GM19455 (cell line): ENCODE data around the gene ARHGAP10.

Source experiments
- ATAC-seq: cut with Tn5 transposase; IDR thresholded peaks from one replicate; pipeline ENCODE4 v1.9.1; 2021; ENCODE audit not compliant: unreplicated experiment

ARHGAP10 gene

GRCh38 chr4:148060264-148061140 is 328.6 kb downstream of the ARHGAP10 start:
- no peak for ATAC-seq

GRCh38 chr4:148061141-148061481 is 329.2 kb downstream of the ARHGAP10 start:
- ATAC-seq: no peak

- ATAC-seq: no peak
These were observed 329.9 kb downstream of the ARHGAP10 start for GRCh38 chr4:148061795-148062194.

GRCh38 chr4:148062301-148062950 is 330.5 kb downstream of the ARHGAP10 start:
- no peak for ATAC-seq

- no peak for ATAC-seq
These were observed 332.6 kb downstream of the ARHGAP10 start for GRCh38 chr4:148064451-148064850.

GRCh38 chr4:148065075-148065474 is 333.2 kb downstream of the ARHGAP10 start:
- ATAC-seq: no peak

GRCh38 chr4:148067301-148067916 is 335.5 kb downstream of the ARHGAP10 start:
- no peak for ATAC-seq

- no peak for ATAC-seq
These were observed 336.4 kb downstream of the ARHGAP10 start for GRCh38 chr4:148068065-148068911.

GRCh38 chr4:148069086-148069894 is 337.4 kb downstream of the ARHGAP10 start:
- ATAC-seq: no peak

GRCh38 chr4:148069895-148070178 is 337.9 kb downstream of the ARHGAP10 start:
- ATAC-seq: no peak

- no peak for ATAC-seq
These were observed 339.1 kb downstream of the ARHGAP10 start for GRCh38 chr4:148071009-148071408.

GRCh38 chr4:148072789-148073188 is 340.9 kb downstream of the ARHGAP10 start:
- no peak for ATAC-seq

- no peak for ATAC-seq
These were observed 341.5 kb downstream of the ARHGAP10 start for GRCh38 chr4:148073349-148073748.

- no peak for ATAC-seq
These were observed 342.6 kb downstream of the ARHGAP10 start for GRCh38 chr4:148074462-148074861.

GRCh38 chr4:148075438-148075837 is 343.6 kb downstream of the ARHGAP10 start:
- ATAC-seq: no peak

GRCh38 chr4:148076964-148077363 is 345.1 kb downstream of the ARHGAP10 start:
- ATAC-seq: no peak

GRCh38 chr4:148077581-148077980 is 345.7 kb downstream of the ARHGAP10 start:
- no peak for ATAC-seq

- no peak for ATAC-seq
These were observed 346.2 kb downstream of the ARHGAP10 start for GRCh38 chr4:148078061-148078460.

- ATAC-seq: no peak
These were observed 348.1 kb downstream of the ARHGAP10 start for GRCh38 chr4:148079961-148080360.

GRCh38 chr4:148081267-148081666 is 349.4 kb downstream of the ARHGAP10 start:
- ATAC-seq: no peak
